ENCODE data around the gene RYK. TPM values are rescaled to one million over a fixed set of nuclear protein-coding genes. Genes with fewer than 3 reads are reported as not detected.

The RYK gene
- 10 to 100 TPM; 29.3 to 75.5 (median 39.1) TPM for total RNA-seq

GRCh38 chr3:134250717-134251220 is at the start of gene RYK:
Gene RYK, minus strand, starts transcription at chr3:134250859. Its CDS starts 205 bp downstream, at chr3:134250654.
- intact Hi-C loops (cut with DNase I) = no loop called here

GRCh38 chr3:134299888-134300206 is 49.2 kb upstream of the RYK start:
- intact Hi-C loops (cut with DNase I) = no loop called here
- no peak for DNase-seq
- 77 to 83% methylated on average over 1 of the region's 1 CpG for WGBS, 2 donors
- Histone ChIP-seq H3K27ac (no peak overlapping the region), H3K27me3 (no peaks in the 10 kb centered on the region), H3K36me3 (no peaks in the 10 kb centered on the region), H3K4me3 (no peak overlapping the region), H3K9me3 (no peaks in the 10 kb centered on the region), H3K4me1 (peaks cover 0 to 6% (median 0%) of the 10 kb centered on the region in 3 donors)
- TF ChIP-seq CTCF (IDR thresholded peaks at IDR 0.05) (peak in 1 of 6 experiments; percentile 2), POLR2A (IDR thresholded peaks at IDR 0.05) (no peak)

More at GRCh38 chr3:134250717-134251220, at the start of gene RYK:
- H3K9me3 ChIP-seq = no peaks in the 10 kb centered on the region
- peak in 2 of 4 donors; percentile 45 to 81 for TF ChIP-seq POLR2A (IDR thresholded peaks at IDR 0.05)
- no peak for TF ChIP-seq CTCF (IDR thresholded peaks at IDR 0.05)
- H3K4me1 ChIP-seq = peaks cover 8 to 53% (median 21%) of the 10 kb centered on the region in 3 donors
- DNase-seq = peak; percentile 11
- WGBS, 2 donors = 0% methylated on average over 6 to 12 of the region's 59 CpGs
- H3K36me3 ChIP-seq = no peaks in the 10 kb centered on the region
- peak within 1 kb of the TSS; percentile 90 to 97 (median 94) for H3K27ac ChIP-seq
- no peaks in the 10 kb centered on the region for H3K27me3 ChIP-seq
- H3K4me3 ChIP-seq = peak within 1 kb of the TSS; percentile 61 to 95 (median 82)

- 70 to 73% methylated on average over 4 of the region's 4 CpGs for WGBS, 2 donors
- H3K4me3 ChIP-seq = no peak overlapping the region
- H3K4me1 ChIP-seq = peaks cover 0 to 6% (median 0%) of the 10 kb centered on the region in 3 donors
- peak in 4 of 6 experiments; percentile 22 to 42 (median 34) for TF ChIP-seq CTCF (IDR thresholded peaks at IDR 0.05)
- TF ChIP-seq POLR2A (IDR thresholded peaks at IDR 0.05) = no peak
- no peaks in the 10 kb centered on the region for H3K9me3 ChIP-seq
- H3K36me3 ChIP-seq = no peaks in the 10 kb centered on the region
- H3K27me3 ChIP-seq = no peaks in the 10 kb centered on the region
- no peak for DNase-seq
- intact Hi-C loops (cut with DNase I) = no loop called here
- H3K27ac ChIP-seq = peak overlapping the region in 1 of 4 donors; percentile 1
Measured at GRCh38 chr3:134299185-134299887, 48.7 kb upstream of the RYK start.

- Histone ChIP-seq H3K9me3 (no peaks in the 10 kb centered on the region), H3K27ac (no peak overlapping the region), H3K4me1 (peaks cover 0 to 6% (median 0%) of the 10 kb centered on the region in 3 donors), H3K36me3 (no peaks in the 10 kb centered on the region), H3K4me3 (no peak overlapping the region), H3K27me3 (no peaks in the 10 kb centered on the region)
- TF ChIP-seq POLR2A (IDR thresholded peaks at IDR 0.05) (no peak), CTCF (IDR thresholded peaks at IDR 0.05) (no peak)
- 85 to 90% methylated on average over 2 of the region's 2 CpGs for WGBS, 2 donors
- DNase-seq = no peak
- intact Hi-C loops (cut with DNase I) = no loop called here
Measured at GRCh38 chr3:134298249-134298648, 47.6 kb upstream of the RYK start.

- TF ChIP-seq CTCF (IDR thresholded peaks at IDR 0.05) (no peak), POLR2A (IDR thresholded peaks at IDR 0.05) (no peak)
- Histone ChIP-seq H3K4me1 (peaks cover 2 to 11% (median 2%) of the 10 kb centered on the region in 3 donors), H3K9me3 (no peaks in the 10 kb centered on the region), H3K27me3 (no peaks in the 10 kb centered on the region), H3K4me3 (no peak overlapping the region), H3K36me3 (no peaks in the 10 kb centered on the region), H3K27ac (no peak overlapping the region)
- DNase-seq = no peak
- intact Hi-C loops (cut with DNase I) = no loop called here
Measured at GRCh38 chr3:134296616-134297015, 46.0 kb upstream of the RYK start.

Data from esophagus squamous epithelium (tissue), 5 donors.